Activated naive CD4-positive, alpha-beta T cell treated with anti-CD3 and anti-CD28 coated beads, Interleukin-2, amount 50 U/mL, for 72 hours (primary cell): Measurements from ENCODE around the gene TRAF3. TPM values are rescaled to one million over a fixed set of nuclear protein-coding genes. Genes with fewer than 3 reads are reported as not detected.
"Not testable (repeated sequence)": the region's sequence is repeated elsewhere in the genome, so short reads cannot be mapped to it uniquely, and the experiment has no call there.

Experiments used
- ATAC-seq, 2 donors: fragments of 150-1000 bp; cut with Tn5 transposase; 2 replicates each; pipeline ENCODE4 v1.10.0; 2021; ENCODE audit warnings: mild to moderate bottlenecking in 2 of 2, moderate library complexity in 2 of 2
- DNase-seq, 2 donors: peaks; one replicate each; pipeline ENCODE4 v3.0.0; 2021 to 2022; ENCODE audit warnings: low spot score in 2 of 2
- H3K27ac Mint-ChIP-seq, 2 donors: one replicate each; pipeline ENCODE4 v1.8.0; 2022; ENCODE audit warnings: mild to moderate bottlenecking in 2 of 2, mixed read lengths in 2 of 2
- H3K36me3 Mint-ChIP-seq, 2 donors: one replicate each; pipeline ENCODE4 v1.8.0; 2022; ENCODE audit warnings: mixed read lengths in 2 of 2
- H3K9me3 Mint-ChIP-seq, 2 donors: one replicate each; pipeline ENCODE4 v1.8.0; 2022; ENCODE audit warnings: mixed read lengths in 2 of 2
- total RNA-seq, 2 donors: library from RNA; stranded (reverse); gene quantifications; one replicate each; pipeline ENCODE4 v1.2.3, GENCODE V29; 2022

Gene TRAF3
- total RNA-seq, 2 donors from 2014 or later: 54.9 to 97.0 TPM

GRCh38 chr14:102920273-102920997, 143.2 kb downstream of the TRAF3 start:
- Mint-ChIP-seq H3K9me3 (no peaks in the 10 kb centered on the region), H3K36me3 (no peaks in the 10 kb centered on the region), H3K27ac (no peak overlapping the region)
- no peak for DNase-seq
- ATAC-seq: no peak

DNA sequence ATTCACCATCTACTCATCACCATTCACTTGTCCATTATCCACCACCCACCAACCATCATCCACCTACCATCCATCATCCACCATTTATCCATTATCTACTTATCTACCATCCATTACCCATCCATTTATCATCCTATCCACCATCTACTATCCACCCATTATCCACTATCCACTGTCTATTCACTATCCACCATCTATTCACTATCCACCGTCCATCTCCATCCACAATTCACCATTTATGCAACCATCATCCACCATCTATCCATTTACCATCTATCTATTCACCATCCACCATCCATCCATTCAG, 143.7 kb downstream of the TRAF3 start:
- no peak for ATAC-seq
- Mint-ChIP-seq H3K27ac (no peak overlapping the region), H3K36me3 (no peaks in the 10 kb centered on the region), H3K9me3 (no peaks in the 10 kb centered on the region)
- DNase-seq: no peak

GRCh38 chr14:102922490-102923200, 145.4 kb downstream of the TRAF3 start, which contains the start of gene AMN:
TSS of gene AMN (plus strand) at chr14:102922663. CDS start at chr14:102922689, 26 bp downstream.
- no peaks in the 10 kb centered on the region for H3K36me3 Mint-ChIP-seq
- H3K9me3 Mint-ChIP-seq: no peaks in the 10 kb centered on the region
- DNase-seq (no peak), ATAC-seq (peak; percentile 18 to 47)
- H3K27ac Mint-ChIP-seq: no peak within 1 kb of the TSS

DNA sequence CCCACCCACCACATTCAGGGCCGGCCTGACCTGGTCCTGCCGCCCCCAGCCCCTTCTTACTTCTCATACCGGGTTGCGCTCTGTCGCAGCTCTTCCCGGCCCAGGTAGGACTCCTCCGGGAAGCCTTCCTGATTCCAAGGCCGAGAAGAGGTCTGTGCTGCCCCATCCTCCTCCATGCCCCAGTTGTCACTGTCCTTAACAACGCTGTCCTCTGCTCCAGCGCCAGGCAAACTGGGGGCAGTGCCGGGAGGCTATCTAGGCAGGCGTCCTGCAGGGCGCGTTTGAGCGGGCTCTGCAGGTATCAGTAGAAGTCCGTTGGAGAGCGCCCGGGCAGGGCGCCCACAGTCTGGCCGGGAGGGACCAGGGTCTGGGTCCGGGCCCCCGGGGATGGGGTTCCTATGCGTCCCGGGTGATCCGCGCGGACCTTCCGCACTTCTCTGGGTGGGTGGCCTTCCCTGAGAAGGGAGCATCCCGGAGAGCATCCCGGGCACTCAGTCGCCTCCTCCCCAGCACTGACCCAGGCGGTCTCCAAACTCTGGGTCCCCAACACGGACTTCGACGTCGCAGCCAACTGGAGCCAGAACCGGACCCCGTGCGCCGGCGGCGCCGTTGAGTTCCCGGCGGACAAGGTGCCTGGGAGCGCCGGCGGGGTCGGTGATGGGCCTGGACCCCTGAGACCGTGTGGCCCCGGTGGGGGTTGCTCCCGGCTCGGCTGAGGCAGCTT, 146.1 kb downstream of the TRAF3 start:
- ATAC-seq: peak; percentile 17 to 28
- no peaks in the 10 kb centered on the region for H3K9me3 Mint-ChIP-seq
- no peak overlapping the region for H3K27ac Mint-ChIP-seq
- no peaks in the 10 kb centered on the region for H3K36me3 Mint-ChIP-seq
- no peak for DNase-seq

DNA sequence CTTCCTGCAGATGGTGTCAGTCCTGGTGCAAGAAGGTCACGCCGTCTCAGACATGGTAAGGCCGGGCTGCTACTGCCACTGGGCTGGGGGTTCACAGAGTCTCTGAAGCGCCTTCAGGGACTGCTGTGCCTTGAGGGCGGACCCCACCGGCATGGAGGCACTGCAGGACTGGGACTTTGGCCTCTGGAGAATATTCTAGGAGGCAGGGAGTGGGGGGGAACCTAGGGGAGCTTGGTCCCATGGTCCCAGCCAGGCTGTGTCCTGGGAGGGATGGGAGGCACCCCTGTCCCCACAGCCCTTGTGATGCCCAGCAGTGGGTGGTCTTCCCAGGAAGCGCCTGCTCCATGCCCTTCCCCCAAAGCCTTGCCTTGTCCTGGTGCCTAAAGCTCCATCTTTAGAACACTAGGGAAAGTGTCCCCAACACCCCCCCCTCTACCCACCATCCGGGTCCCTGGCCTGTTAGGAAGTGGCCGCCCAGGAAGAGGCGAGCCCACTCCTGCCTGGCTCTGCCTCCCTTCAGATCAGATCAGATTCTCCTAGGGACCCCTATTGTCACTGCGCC, 146.8 kb downstream of the TRAF3 start:
- no peaks in the 10 kb centered on the region for H3K9me3 Mint-ChIP-seq
- no peak overlapping the region for H3K27ac Mint-ChIP-seq
- DNase-seq (no peak), ATAC-seq (no peak)
- H3K36me3 Mint-ChIP-seq: no peaks in the 10 kb centered on the region

- Mint-ChIP-seq H3K9me3 (no peaks in the 10 kb centered on the region), H3K27ac (no peak overlapping the region), H3K36me3 (no peaks in the 10 kb centered on the region)
- ATAC-seq (no peak), DNase-seq (no peak)
Observed at GRCh38 chr14:102924632-102925588, 147.7 kb downstream of the TRAF3 start.

- no peaks in the 10 kb centered on the region for H3K9me3 Mint-ChIP-seq
- DNase-seq: no peak
- no peak overlapping the region for H3K27ac Mint-ChIP-seq
- ATAC-seq: no peak
- H3K36me3 Mint-ChIP-seq: no peaks in the 10 kb centered on the region
Observed at GRCh38 chr14:102925646-102926045, 148.4 kb downstream of the TRAF3 start.

DNA sequence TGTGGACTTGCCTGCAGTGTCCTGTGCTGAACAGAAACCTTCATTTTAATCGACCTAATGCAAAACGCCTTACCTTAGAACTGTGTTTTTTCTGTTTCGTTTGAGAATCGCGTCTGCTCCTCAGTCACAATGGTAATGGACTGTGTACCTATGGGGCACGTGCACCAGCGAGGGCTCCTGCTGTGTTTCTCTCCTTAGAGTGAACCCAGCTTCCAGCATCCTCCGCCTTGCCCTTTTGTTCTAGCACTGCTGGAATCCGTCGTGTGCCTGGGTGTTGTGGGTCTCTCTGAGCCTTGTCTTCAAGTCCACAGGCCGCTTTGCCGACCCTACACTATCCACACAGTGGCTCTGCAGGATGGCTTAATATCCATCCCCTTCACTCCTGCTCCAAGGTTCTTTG, 148.9 kb downstream of the TRAF3 start:
- H3K9me3 Mint-ChIP-seq: no peaks in the 10 kb centered on the region
- ATAC-seq (no peak), DNase-seq (no peak)
- no peaks in the 10 kb centered on the region for H3K36me3 Mint-ChIP-seq
- no peak overlapping the region for H3K27ac Mint-ChIP-seq

- ATAC-seq, H3K36me3 Mint-ChIP-seq, H3K27ac Mint-ChIP-seq, DNase-seq, H3K9me3 Mint-ChIP-seq: not testable (repeated sequence)
Observed at GRCh38 chr14:102926840-102927239, 149.6 kb downstream of the TRAF3 start.

- H3K36me3 Mint-ChIP-seq: no peaks in the 10 kb centered on the region
- no peak for DNase-seq
- H3K9me3 Mint-ChIP-seq: no peaks in the 10 kb centered on the region
- no peak overlapping the region for H3K27ac Mint-ChIP-seq
- ATAC-seq: no peak
Observed at GRCh38 chr14:102927346-102927877, 150.2 kb downstream of the TRAF3 start.

DNA sequence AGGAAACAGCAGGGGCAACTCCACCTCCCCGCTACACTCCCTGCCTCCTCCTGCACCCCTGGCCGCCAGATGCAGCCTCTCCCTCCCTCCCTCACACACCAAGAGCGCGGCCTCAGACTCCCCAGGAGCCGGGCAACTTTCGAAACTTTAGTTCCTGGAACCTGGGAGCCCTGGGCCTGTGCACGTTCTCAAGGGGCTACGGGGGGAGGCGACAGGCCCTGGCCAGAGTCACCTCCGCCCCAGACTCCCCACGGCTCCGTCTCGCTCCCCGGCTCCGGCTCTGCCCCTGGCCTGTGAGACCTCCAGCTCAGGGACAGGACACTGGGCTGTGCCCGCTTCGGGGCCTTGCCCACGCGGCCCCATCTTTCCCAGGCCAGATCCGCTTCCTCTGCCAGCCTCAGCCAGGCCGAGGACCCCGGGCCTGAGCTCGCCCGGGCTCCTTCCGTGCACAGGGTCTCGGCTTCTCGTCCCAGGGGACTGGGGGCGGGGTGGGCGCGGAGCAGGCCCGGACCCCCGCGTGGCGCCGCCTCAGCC, 150.7 kb downstream of the TRAF3 start:
- DNase-seq (no peak), ATAC-seq (peak; percentile 9 to 26)
- Mint-ChIP-seq H3K36me3 (no peaks in the 10 kb centered on the region), H3K9me3 (no peaks in the 10 kb centered on the region), H3K27ac (no peak overlapping the region)

DNA sequence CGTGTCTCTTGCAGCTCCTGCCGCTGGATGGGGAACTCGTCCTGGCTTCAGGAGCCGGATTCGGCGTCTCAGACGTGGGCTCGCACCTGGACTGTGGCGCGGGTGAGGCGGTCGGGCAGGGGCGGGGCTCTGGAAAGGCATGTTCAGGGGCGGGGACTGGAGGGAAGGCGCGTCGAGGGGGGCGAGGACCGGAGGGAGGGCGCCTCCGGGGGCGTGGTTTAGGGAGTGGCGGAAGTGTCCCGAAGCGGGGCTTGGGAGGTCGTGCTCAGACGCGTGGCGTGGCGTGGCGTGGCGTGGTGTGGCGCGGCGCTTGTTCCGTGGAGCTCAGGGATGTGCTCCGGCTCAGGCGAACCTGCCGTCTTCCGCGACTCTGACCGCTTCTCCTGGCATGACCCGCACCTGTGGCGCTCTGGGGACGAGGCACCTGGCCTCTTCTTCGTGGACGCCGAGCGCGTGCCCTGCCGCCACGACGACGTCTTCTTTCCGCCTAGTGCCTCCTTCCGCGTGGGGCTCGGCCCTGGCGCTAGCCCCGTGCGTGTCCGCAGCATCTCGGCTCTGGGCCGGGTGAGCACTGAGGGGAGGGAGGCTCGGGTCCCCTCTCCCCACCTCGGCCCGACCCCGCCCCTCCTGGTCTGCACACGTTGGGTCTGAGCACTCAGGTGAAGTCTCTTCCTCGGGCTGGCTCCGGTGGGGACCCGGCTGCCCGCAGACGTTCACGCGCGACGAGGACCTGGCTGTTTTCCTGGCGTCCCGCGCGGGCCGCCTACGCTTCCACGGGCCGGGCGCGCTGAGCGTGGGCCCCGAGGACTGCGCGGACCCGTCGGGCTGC, 151.4 kb downstream of the TRAF3 start:
- peak; percentile 35 to 64 for ATAC-seq
- DNase-seq: peak in 1 of 2 donors; percentile 58
- H3K27ac Mint-ChIP-seq: no peak overlapping the region
- no peaks in the 10 kb centered on the region for H3K36me3 Mint-ChIP-seq
- no peaks in the 10 kb centered on the region for H3K9me3 Mint-ChIP-seq

- H3K27ac Mint-ChIP-seq: no peak overlapping the region
- H3K9me3 Mint-ChIP-seq: no peaks in the 10 kb centered on the region
- peak; percentile 1 to 10 for ATAC-seq
- no peaks in the 10 kb centered on the region for H3K36me3 Mint-ChIP-seq
- DNase-seq: no peak
Observed at GRCh38 chr14:102929241-102930137, 152.2 kb downstream of the TRAF3 start.

DNA sequence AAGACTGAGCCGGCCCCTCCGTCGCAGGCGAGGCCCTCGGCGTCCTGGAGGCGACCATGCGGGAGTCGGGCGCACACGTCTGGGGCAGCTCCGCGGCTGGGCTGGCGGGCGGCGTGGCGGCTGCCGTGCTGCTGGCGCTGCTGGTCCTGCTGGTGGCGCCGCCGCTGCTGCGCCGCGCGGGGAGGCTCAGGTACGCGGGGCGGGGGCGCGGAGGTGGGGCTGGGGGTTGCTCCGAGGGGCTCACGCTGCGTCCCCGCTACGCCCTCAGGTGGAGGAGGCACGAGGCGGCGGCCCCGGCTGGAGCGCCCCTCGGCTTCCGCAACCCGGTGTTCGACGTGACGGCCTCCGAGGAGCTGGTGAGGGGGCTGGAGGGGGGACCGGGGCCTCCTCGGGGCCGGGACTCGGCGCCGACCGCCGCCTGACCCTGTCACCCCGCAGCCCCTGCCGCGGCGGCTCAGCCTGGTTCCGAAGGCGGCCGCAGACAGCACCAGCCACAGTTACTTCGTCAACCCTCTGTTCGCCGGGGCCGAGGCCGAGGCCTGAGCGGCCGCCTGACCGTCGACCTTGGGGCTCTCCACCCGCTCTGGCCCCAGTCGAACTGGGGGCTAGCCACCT, 153.0 kb downstream of the TRAF3 start:
- H3K9me3 Mint-ChIP-seq: no peaks in the 10 kb centered on the region
- ATAC-seq: peak; percentile 5 to 19

More for the DNA sequence above, 153.0 kb downstream of the TRAF3 start:
- no peak for DNase-seq
- Mint-ChIP-seq H3K36me3 (no peaks in the 10 kb centered on the region), H3K27ac (no peak overlapping the region)
